ENCODE data around the gene PTGER2. TPM values are rescaled to one million over a fixed set of nuclear protein-coding genes. Genes with fewer than 3 reads are reported as not detected.

Gene PTGER2
- total and polyA plus RNA-seq, 2 of the 8 experiments (the other 6 are each of a cell fraction or from before 2014, with no cell fraction given) = 1.2 TPM

GRCh38 chr14:52329678-52330369 lies 15.7 kb downstream of the PTGER2 start:
- Histone ChIP-seq H3K14ac (ENCODE audit: insufficient read length) (no peak overlapping the region), H2BK12ac (ENCODE audit: low read depth, low read length) (no peak overlapping the region), H4K5ac (ENCODE audit: insufficient read length, low read depth, low read length) (no peak overlapping the region), H3K79me1 (ENCODE audit: low read depth, low read length) (no peaks in the 10 kb centered on the region), H2BK20ac (ENCODE audit: low read length) (no peak overlapping the region), H3K23me2 (ENCODE audit: low read depth, low read length) (no peaks in the 10 kb centered on the region), H3K9ac (replicated peaks in 1 of 4; ENCODE audit: extremely low read depth in 1 of 4, low read depth in 3 of 4, low read length in 3 of 4) (no peak overlapping the region), H3K79me2 (ENCODE audit: control insufficient read depth in 1 of 2, insufficient read depth in 2 of 2, low read length in 2 of 2) (no peaks in the 10 kb centered on the region), H2BK120ac (replicated peaks; ENCODE audit: low read depth, low read length) (no peak overlapping the region), H3K9me3 (ENCODE audit: insufficient read depth in 2 of 2, low read depth in 1 of 2, low read length in 1 of 2) (no peaks in the 10 kb centered on the region), H4K8ac (ENCODE audit: extremely low read depth, insufficient read depth, low read length) (no peak overlapping the region), H4K20me1 (replicated peaks in 1 of 2; ENCODE audit: control insufficient read depth in 1 of 2, insufficient read depth in 2 of 2, low read length in 2 of 2) (no peaks in the 10 kb centered on the region), H3K18ac (ENCODE audit: extremely low read depth, low read length) (no peak overlapping the region), H2AFZ (ENCODE audit: low read length) (0 out of 2 replicates have a peak overlapping the region, but pooled peaks have one; percentile 66), H2AK5ac (ENCODE audit: low read depth, low read length) (no peak overlapping the region), H2BK15ac (ENCODE audit: low read length) (no peak overlapping the region), H3K23ac (ENCODE audit: insufficient read length) (no peak overlapping the region), H3K56ac (replicated peaks; ENCODE audit: insufficient read length, low read depth, low read length) (no peak overlapping the region), H4K91ac (replicated peaks; ENCODE audit: insufficient read length, low read length) (no peak overlapping the region), H3K27ac (ENCODE audit: low read depth, low read length) (no peak overlapping the region), H3K36me3 (ENCODE audit: control insufficient read depth in 2 of 4, insufficient read depth in 4 of 4, low read length in 3 of 4) (no peaks in the 10 kb centered on the region), H3K4me3 (ENCODE audit: extremely low read depth in 1 of 4, insufficient read depth in 2 of 4, low read depth in 3 of 4, low read length in 4 of 4) (no peak overlapping the region), H3K4me1 (replicated peaks in 1 of 4; ENCODE audit: control insufficient read depth in 3 of 4, insufficient read depth in 4 of 4, low read length in 3 of 4) (peaks cover 0 to 2% (median 0%) of the 10 kb centered on the region in 4 experiments; a peak in 1 of 7 replicates), H3K4me2 (ENCODE audit: insufficient read depth in 1 of 2, low read depth in 2 of 2, low read length in 2 of 2) (no peak overlapping the region), H3K27me3 (replicated peaks in 1 of 4; ENCODE audit: control insufficient read depth in 3 of 4, extremely low read depth in 1 of 4, insufficient read depth in 3 of 4, low read length in 3 of 4) (peaks cover 0 to 1% (median 0%) of the 10 kb centered on the region in 4 experiments; a peak in 1 of 7 replicates), H2BK5ac (ENCODE audit: low read depth, low read length) (no peak overlapping the region), H3K4ac (replicated peaks; ENCODE audit: insufficient read length, low read depth, low read length) (no peak overlapping the region)
- no peak for FAIRE-seq
- no peak for DNase-seq (ENCODE audit: low read depth in 1 of 2, low spot score in 2 of 2)
- no peak for TF ChIP-seq KDM4A (IDR thresholded peaks at IDR 0.05; ENCODE audit: low read depth, low read length, severe bottlenecking)
- WGBS, 2 experiments (ENCODE audit: extremely low coverage in 1 of 2, insufficient coverage in 1 of 2, insufficient read length in 1 of 2, insufficient replicate concordance in 2 of 2, low coverage in 1 of 2, low lambda C conversion rate in 2 of 2, missing lambda C conversion rate in 1 of 2) = 73% methylated on average over 6 of the region's 6 CpGs; no CpG with 5 or more reads in 1 of the 2 experiments
- POLR2A ChIA-PET (ENCODE audit: partially characterized antibody) = no interaction called here
- CTCF ChIA-PET (ENCODE audit: partially characterized antibody) = no interaction called here
